Middle frontal gyrus (tissue), 1 donor: ENCODE data around the gene ZC3HAV1.
"Not testable (repeated sequence)": the region's sequence is repeated elsewhere in the genome, so short reads cannot be mapped to it uniquely, and the experiment has no call there.

Experiments used
- DNase-seq: peaks from one replicate; pipeline ENCODE4 v3.0.0-alpha.2; 2015; ENCODE audit warnings: low spot score; ENCODE audit errors: extremely low spot score

Gene ZC3HAV1

DNA sequence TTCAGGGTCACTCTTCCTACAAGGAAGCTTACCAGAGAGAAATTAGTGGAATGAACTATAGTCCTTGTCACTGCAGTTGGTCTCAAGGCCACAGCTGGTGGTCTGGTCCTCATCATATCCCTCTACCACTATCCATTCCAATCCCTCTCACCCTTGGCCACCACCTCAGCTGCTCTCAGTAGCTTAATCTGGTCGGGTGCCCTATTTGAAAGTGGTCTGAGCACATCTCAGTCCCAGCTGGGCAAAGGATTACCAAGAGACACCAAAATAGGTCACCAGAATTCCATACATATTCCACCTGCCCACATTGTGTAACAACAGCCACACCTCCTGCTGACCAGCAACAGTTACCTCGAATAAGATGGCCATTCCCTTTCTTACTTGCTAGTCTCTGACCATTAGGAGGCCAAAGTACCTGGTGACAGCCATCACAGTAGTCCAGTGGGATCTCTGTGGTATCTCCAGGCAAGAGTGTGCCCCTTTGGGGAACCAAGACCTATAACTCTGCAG is 3.3 kb upstream of the ZC3HAV1 start:
- no peak for DNase-seq

DNA sequence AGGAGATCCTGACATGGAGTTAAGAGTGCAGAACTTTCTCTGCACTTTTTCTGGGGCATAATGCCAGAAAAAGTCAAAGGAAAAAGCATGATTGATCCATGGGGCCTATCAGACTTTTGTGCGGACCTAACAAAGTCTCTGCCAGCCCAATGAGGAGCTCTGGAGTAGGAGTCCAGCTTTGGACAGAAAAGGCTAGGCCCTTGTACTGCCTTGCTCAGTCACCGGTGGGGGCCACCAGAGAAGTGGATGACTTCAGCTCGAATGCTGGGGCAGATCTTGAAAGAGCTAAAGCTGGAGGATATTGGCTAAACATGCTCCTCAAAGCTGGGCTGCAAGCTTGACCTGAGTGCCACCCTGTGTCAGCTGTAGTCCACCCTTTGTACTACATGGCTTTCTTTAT is 2.8 kb upstream of the ZC3HAV1 start:
- no peak for DNase-seq

DNA sequence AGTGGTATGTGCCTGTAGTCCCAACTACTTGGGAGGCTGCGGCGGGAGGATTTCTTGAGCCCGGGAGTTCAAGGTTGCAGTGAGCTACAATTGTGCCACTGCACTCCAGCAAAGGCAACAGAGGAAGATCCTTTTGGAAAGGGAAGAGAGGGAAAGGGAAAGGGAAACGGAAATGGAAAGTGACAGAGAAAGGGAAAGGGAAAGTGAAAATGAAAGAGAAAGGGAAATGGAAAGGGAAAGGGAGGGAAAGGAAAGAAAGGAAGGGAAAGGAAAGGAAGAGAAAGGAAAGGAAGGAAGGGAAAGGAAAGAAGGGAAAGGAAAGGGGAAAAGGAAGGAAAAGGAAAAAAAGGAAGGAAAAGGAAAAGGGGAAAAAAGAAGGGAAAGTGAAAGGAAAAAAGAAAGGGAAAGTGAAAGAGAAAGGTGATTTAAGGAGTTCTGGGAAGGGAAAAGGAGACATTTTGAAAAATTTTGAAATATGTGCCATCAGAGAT is 2.3 kb upstream of the ZC3HAV1 start:
- no peak for DNase-seq

DNA sequence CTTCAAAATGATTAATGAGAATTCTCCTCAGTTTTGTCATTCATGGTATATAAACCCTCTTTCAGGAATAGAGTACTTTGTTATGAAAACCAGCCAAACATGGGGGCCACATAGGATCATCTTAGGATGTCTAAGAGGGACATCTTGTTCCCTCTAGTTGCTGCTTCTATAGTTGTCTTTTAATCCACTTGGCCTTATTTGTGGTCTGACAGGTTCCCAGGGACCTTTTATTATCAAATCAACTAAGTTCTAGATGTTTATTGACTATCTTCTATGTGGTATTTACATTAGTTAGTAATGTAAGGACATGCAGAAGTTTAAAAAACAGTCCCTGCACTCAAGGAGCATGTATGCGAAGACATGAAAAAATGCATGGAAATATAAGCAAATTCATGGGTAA is 1.6 kb upstream of the ZC3HAV1 start:
- DNase-seq = no peak

DNA sequence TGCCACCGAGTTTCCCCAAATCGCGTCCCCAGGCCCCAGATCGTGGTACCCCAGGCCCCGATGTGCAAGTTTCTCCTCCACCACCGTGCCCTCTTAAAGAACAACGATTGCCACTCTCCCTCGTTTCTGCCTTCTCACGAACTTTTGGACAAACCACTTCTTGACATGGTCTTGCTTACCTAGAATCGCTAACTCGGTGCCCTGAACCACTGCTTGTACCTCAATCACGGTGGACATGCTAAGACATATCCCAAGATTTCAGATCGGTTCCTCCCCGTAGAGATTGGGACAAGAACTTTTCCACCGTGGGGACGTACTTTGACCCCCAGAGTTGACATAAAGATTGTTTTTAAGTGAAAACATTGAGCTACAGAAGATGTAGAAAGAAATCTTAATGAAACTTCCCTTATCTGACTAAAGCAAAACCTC is 477 bp upstream of the ZC3HAV1 start:
- DNase-seq = no peak

- no peak for DNase-seq
Observed at GRCh38 chr7:139108266-139109187, 993 bp downstream of the ZC3HAV1 start.

GRCh38 chr7:139106959-139107358 is 2.6 kb downstream of the ZC3HAV1 start:
- DNase-seq = no peak

- not testable (repeated sequence) for DNase-seq
Observed at GRCh38 chr7:139106227-139106626, 3.3 kb downstream of the ZC3HAV1 start.

GRCh38 chr7:139105484-139105883 is 4.0 kb downstream of the ZC3HAV1 start:
- DNase-seq = no peak

GRCh38 chr7:139104091-139104450 is 5.4 kb downstream of the ZC3HAV1 start:
- DNase-seq = no peak

DNA sequence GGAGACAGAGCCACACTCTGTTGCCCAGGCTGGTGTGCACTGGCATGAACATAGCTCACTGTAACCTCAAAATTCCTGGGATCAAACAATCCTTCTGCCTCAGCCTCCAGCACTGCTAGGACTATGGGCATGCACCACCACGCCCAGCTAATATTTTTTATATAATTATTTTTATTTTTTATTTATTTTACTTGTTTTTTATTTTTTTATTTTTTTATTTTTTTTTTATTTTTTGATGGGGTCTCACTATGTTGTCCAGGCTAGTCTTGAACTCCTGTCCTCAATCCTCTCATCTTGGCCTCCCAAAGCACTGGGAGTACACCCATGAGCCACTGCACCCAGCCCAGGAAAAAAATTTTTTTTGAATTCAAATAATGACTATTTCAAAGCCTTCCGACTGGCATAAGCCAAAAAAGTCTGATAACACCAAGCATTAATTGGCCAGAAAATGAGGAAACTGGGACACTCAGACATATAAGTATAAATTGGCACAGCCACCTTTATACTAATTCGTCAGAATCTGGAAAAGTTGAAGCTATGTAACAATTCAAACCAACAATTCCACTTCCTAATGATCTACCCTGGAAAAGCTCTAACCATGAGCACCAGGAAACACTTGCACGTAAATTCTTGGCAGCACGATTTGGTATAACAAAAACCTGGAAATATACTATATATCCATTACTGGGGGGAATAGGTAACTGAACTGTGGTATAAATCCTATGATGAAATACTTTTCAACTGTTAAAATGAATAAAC is 6.3 kb downstream of the ZC3HAV1 start:
- DNase-seq = no peak

GRCh38 chr7:139101637-139102158 is 7.8 kb downstream of the ZC3HAV1 start:
- DNase-seq = not testable (repeated sequence)

- no peak for DNase-seq
Observed at GRCh38 chr7:139099172-139099947, 10.2 kb downstream of the ZC3HAV1 start.

DNA sequence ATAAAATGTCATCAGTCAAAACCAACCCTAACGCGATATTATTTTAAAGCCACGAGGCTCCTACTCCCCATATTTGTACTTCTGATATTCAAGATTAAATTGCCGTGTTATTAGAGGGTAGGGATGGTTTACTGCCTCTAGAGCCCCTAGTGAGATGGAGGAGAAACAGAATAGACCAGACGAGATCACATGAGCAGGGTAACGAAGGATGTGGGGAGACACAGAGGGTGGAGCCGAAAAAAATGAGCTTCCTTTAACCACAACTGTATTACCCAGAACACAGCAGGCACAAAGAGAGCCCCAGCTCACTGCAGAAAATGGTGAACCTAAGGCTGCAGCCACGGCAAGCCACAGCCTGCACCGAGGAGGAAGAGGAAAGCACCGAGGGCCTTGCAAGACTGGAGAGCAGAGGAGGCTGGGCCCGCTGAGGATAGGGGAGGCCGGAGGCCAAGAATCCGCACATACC is 14.3 kb downstream of the ZC3HAV1 start:
- DNase-seq = no peak

DNA sequence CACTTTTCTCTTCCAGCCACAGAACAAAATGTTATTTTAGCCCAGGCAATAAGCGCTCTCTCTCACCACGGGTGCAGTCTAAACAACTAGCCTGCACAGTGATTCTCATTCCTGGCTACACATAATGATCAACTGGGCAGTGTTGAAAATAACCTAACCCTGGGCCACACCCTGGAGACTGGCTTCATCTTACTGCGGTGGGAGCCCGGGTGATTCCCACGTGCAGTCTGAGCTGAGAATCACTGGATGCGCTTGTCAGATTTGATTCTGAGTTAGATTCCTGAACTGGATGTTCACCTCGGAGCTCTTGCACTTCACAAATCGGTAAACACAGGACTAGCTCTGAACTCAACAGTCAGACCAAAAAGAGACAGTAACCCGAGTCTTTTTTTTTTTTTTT is 14.9 kb downstream of the ZC3HAV1 start:
- DNase-seq = no peak

GRCh38 chr7:139094030-139094429 is 15.5 kb downstream of the ZC3HAV1 start:
- no peak for DNase-seq

- DNase-seq = not testable (repeated sequence)
Observed at GRCh38 chr7:139093512-139093911, 16.0 kb downstream of the ZC3HAV1 start.

DNA sequence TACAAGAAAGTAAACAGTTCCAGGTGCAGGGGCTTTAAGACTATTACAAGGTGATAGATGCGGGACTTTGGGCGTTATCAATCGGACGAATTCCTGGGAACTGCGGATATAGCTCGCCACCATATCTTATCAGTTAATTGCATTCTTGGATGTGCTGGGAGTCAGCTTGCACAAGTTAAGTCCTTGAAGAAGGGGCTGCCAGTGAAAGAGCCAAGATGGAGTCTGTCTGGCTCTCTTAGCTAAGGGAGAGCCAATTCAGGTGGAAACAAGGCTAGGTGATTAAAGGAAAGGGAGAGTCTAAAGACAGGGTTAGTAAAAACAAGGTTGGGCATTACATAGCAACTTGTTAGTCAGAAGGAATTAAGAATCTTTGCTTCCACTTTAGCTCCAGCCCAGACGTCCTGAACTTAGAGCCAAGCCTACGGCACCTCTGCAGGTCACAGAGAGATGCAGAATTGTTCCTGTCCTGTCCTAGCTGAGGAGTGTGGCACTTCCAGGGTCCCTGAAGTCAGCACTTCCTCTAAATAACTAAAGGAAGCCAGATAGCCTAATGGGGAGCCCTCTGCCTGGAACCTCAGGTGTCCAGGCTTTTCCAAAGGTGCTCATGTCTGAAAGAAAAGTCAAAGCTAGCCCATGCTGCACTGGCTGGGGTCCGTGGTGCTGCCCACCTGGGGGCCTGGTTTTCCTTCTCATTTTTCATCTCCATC is 17.3 kb downstream of the ZC3HAV1 start:
- no peak for DNase-seq

DNA sequence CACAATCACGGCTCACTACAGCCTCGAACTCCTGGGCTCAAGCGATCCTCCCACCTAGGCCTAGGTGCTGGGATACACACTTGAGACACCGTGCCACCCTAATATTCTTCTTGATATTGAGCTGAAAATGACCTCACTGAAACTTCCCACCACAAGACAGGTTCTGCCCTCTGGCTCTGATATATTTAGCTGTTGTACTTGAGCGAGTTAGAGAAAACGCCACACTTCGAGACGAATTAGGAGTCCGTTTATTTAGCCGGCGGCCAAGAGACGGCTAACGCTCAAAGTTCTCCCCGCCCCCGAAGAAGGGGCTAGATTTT is 17.9 kb downstream of the ZC3HAV1 start:
- no peak for DNase-seq

DNA sequence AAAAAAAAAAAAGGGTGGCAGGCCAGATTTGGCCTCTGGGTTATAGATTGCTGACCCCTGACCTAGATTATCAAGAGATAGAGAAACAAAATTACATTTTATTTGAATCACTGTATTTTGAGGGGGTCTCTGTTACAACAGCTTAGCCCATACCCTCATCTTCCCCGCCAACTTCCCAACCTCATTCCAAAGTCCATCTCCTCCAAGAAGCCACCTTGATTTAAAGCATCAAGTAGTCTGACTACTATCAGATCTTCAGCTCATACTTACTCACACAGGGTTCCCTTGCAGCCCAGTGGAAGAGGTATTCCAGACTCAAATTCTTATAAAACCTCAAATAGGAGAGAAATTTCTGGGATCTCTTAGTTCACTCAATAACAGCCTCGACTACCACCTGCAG is 20.4 kb downstream of the ZC3HAV1 start:
- DNase-seq = no peak

- DNase-seq = no peak
Observed at GRCh38 chr7:139088268-139088667, 21.3 kb downstream of the ZC3HAV1 start.
